DLD1 (cell line): ENCODE measurements around the gene APBA1.
"Not testable (repeated sequence)": the region's sequence is repeated elsewhere in the genome, so short reads cannot be mapped to it uniquely, and the experiment has no call there.

Experiments
- in situ Hi-C: cut with HindIII; loops from 2 replicates; pipeline ENCODE4 v1.10.0; 2017; ENCODE audit warnings: low sequenced_read_pairs

Gene APBA1

DNA sequence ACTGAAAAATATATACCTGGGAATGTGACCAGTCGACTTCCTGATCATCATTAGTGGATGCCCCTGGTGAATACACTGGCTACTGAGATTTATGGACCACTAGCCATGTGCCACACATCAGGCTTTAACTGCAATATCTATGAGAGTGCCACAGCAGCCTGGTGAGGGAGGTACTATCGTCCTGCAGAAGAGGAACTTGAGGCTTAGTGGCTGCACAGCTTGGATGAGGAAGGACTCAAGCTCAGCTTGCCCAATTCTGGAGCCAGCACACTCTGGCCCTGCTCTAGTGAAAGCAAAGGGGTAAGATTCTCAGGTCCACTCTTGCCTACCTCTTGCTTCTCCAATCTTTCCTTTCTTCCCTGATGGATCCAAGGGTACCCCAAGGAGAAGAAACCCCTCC, 217.8 kb downstream of the APBA1 start:
- in situ Hi-C loops: no loop called here

DNA sequence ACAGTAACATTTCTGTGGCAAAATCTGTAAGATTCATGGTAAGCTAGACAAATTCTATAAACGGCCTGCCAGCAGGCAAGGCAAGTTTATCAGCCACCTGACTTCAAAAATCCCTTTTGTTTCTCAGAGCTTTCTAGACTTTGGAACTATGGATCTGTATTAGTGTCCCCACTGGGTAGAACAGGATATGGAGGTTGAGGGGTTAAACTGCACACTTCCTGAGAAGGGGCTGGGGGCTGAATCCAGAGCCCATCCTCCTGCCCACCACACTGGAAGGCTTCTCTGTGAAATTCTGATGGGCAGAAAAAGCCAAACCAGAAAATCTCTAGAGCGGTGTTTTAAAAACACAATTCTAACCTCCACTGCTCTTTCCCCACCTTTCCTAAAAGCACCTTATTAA, 218.4 kb downstream of the APBA1 start:
- in situ Hi-C loops: no loop called here

DNA sequence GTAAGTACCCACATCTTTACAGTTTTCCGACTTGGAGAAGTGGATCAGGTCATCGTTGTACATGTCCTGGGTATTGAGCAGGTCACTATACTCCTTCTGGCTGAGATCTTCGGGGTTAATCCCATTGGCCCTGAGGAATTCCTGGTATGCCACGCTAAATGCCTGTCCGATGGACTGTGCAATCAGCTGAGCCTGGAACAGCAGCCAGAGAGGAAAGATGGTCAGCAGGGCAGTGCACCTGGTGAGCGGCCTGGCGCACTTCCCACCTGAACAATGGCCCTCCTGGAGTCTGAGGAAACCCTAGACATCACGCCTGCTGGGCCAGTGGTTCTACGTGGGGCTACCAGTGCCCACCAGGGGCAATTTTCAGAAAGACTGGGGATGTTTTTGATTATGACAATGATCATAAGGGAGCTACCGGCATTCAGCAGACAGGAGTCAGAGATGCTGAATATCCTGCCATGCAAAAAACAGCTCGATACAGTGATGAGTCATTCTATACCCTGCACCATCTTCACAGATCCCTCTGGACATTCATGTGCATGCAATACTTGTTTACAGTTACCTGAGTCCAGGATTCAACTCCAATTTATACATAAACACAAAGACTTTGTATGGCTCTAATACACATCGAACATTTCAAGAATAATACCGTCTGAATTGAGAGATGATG, 219.9 kb downstream of the APBA1 start:
- in situ Hi-C loops: no loop called here

DNA sequence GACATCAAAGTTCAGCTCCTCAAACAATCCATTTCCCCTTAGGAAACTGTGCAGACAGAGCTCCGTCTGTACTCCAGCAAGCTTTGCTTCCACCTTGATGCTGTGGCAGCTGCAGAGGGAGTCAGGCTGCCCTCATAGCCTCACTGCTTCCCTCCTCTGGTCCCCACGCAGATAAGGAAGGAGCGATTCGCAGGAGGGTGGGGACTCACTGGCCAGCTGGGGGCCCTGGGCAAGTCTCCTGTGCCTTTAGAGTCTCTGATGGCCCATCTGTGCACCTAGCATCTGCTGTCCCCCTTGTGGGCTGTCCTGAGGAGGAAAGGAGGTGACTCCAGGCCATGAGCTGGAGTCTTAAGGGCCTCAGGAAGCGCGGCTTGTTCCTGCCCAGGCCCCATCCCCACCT, 225.7 kb downstream of the APBA1 start:
- in situ Hi-C loops: no loop called here

DNA sequence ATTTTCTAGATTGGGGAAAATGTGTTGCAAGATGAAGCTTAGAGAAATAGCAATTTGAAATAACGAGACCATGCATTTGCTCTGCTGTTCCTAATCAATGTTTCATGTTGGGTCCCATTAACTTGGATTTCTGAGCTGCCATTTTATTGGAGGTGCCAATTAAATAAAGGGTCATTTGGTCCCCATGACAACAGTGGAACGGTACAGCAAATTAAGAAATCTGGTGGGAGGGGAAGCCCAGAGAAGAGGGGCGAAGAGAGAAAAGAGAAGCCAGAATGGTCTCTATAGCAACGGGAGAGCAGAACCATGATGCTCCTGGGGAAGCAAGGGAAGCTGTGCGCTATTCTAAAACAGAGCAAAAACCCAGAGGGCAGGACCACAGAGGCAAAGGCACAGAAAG, 226.9 kb downstream of the APBA1 start:
- in situ Hi-C loops: no loop called here

DNA sequence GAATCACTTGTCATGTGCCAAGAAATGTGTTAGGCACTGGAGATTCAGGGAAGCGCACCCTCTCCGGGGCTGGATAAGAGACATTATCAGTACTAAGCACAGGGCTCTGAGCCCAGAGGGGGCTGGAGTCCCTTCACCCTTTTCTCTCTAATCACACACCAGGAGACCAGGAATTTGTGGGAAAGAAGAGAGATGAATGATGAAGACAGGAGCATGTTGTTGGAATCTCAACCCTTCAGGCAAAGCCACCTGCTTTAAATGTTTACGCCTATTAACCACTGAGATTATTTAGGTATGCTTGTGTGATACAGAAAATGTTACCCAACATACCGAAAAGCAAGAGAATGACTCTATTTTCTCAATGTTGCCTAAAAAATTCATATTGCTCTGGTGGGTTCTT, 227.4 kb downstream of the APBA1 start:
- in situ Hi-C loops: no loop called here

DNA sequence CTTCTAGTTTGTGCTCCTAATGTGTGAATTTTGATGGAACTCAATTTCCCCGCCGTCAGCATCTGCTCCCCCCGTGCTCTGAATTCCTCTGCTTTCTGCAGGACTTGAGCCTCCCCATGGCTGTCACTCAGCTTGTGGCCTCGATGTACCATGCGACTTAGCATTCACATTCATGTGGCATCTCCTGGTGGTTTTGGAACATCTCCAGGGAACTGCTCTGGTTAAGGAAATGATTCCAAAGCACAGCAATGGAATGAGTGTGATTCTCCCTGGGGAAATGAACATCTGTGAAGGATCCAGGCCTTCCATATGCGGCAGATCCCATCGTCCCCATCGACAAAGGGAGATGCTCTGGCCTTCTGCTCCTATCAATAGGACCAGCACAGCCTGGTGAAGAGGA, 228.2 kb downstream of the APBA1 start:
- in situ Hi-C loops: no loop called here

DNA sequence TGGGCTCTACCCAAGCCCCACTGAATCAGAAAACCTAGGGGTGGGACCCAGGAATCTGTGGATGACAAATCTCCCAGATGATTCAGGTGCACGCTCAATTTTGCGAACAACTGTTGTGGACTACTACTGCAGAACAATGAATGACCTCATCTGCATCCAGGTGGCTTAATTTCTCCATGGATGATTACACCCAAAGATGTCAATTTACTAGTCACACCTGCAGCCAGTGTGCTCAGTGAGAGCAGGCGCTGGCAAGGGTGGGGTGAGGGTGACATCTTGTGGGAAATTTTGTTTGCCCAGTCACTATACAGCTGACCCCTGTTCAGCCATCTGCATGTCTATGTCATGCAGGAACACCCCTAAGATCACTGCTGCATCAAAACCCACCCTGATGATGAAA, 229.0 kb downstream of the APBA1 start:
- in situ Hi-C loops: no loop called here

DNA sequence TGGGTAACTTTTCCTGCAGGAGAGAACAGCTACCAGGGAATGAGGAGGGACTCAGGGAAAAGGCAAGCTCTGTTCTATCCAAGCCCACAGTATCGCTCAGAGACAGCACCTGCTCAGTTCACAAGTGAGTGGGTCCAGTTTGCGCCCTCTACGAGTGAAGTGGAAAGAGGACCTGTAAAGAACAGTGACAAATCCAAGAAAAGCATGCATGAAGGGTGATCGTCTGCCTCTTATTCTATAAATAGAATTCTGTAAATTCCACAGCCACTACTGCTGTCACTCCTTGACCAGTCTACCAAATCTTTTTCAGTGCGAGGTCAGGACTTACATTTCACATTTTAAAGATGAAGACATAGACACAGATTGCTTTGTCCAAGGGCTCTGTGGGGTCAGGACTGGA, 229.7 kb downstream of the APBA1 start:
- in situ Hi-C loops: no loop called here

DNA sequence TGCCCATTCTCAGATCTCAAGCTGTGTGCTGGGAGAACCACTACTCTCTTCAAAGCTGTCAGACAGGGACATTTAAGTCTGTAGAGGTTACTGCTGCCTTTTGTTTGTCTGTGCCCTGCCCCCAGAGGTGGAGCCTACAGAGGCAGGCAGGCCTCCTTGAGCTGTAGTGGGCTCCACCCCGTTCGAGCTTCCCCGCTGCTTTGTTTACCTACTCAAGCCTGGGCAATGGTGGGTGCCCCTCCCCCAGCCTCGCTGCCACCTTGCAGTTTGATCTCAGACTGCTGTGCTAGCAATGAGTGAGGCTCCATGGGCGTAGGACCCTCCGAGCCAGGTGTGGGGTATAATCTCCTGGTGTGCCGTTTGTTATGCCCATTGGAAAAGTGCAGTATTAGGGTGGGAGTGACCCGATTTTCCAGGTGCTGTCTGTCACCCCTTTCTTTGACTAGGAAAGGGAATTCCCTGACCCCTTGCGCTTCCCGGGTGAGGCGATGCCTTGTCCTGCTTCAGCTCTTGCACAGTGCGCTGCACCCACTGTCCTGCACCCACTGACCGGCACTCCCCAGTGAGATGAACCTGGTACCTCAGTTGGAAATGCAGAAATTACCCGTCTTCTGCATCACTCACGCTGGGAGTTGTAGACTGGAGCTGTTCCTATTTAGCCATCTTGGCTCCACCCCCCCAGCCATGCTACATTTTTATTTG, 231.8 kb downstream of the APBA1 start:
- in situ Hi-C loops: not testable (repeated sequence)

DNA sequence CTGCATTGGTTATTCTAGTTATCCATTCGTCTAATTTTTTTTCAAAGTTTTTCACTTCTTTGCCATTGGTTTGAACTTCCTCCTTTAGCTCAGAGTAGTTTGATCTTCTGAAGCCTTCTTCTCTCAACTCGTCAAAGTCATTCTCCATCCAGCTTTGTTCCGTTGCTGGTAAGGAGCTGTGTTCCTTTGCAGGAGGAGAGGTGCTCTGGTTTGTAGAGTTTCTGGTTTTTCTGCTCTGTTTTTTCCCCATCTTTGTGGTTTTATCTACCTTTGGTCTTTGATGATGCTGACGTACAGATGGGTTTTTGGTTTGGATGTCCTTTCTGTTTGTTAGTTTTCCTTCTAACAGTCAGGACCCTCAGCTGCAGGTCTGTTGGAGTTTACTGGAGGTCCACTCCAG, 232.5 kb downstream of the APBA1 start:
- in situ Hi-C loops: not testable (repeated sequence)

DNA sequence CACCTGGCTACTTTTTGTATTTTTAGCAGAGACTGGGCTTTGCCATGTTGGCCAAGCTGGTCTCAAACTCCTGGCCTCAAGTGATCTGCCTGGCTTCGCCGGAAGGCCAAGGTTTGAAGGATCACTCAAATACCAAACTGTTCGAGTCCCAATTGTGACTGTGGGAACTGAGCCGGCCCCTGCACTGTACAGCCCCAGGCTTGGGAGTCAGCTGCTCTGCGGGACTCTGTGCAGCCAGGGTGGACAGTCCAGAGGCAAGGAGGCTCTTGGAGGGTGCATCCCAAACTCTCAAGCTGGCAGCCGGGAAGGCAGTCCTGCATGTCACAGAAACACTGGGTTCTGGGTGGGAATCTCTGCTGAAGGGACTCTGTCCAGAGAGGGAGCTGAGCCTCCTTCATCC, 238.2 kb downstream of the APBA1 start:
- in situ Hi-C loops: no loop called here

DNA sequence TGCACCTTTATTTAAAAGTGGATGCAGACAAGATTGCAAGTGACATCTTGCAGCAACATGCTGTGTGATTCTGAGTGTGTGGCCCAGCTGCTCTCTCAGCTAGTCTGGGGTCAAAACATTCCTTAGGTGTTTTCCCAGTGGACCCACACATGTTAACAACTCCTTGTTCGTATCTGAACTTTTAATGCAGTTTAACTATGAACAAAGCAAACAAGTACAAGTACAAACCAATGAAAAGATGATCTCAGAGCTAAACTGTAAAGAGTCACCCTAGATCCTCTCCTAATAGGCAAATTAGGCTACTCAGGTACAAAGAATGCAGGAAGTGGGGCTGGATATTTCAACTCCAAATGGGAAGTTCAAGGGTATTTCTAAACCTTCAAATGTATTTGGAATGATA, 238.8 kb downstream of the APBA1 start:
- in situ Hi-C loops: no loop called here

DNA sequence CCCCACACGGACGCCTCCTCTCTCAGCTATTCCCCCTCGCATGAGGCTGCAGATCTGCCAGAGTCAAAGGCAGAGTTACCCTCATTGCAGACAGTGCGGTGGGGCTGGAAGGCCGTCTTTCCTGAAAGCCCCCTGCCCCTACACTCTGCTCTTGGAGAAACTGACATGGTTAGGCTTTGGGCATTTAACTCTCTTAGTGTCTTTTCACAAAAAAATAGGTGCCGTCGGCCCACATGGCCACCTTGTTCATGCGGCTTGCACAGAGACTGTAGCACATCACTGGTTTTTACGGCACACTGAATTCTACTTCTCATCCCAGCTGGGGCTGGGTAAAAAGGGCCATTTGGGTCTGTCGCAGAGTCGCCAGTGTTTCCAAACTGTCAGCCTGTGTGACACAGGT, 239.5 kb downstream of the APBA1 start:
- in situ Hi-C loops: no loop called here

DNA sequence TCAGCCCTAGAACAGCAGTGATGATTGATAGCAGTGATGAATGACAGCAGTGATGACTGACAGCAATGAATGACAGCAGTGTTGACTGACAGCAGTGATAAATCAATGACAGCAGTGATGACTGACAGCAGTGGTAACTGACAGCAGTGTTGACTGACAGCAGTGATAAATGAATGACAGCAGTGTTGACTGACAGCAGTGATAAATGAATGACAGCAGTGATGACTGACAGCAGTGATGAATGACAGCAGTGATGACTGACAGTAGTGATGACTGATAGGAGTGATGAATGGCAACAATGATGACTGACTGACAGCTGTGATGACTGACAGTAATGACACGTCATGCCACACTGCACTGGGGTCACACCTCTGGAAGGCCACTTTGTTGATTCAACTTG, 240.4 kb downstream of the APBA1 start:
- in situ Hi-C loops: no loop called here

DNA sequence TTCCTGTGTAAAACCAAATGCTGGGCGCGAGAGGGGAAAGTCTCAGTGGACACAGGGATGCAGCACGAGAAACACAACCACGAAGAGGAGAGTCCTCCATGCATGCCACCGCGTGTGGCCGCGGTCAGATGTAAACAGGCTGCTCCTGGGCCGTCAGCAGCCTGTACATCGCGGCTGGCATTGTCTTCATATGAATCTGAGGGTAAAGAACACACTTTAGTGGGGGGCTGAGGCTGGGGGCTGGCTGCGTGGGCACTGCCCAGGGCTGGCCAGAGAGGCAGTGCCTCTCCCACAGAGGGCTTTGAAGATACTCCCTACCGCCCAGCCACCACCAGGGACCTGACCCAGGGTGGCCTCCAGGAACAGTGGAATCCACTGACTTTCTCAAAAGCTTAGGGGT, 241.0 kb downstream of the APBA1 start:
- in situ Hi-C loops: no loop called here

DNA sequence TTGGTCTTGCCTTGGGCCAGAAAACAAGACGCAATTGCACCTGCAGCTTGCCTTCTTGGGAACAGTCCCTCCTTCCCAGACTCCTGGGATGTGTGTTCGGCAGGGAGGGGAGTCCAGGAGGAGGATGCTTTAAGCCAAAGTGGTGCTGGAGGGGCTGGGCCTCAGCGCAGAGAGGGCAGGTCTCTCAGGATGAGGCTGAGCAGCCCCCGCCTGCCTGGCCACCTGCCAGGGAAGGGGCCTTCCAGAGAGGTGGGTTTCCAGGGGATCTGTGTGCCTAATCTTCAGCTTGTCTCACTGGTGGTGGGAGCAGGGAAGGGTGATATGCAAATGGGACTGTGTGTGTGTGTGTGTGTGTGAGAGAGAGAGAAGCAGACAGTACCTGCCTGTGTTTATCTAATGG, 242.0 kb downstream of the APBA1 start:
- in situ Hi-C loops: no loop called here

DNA sequence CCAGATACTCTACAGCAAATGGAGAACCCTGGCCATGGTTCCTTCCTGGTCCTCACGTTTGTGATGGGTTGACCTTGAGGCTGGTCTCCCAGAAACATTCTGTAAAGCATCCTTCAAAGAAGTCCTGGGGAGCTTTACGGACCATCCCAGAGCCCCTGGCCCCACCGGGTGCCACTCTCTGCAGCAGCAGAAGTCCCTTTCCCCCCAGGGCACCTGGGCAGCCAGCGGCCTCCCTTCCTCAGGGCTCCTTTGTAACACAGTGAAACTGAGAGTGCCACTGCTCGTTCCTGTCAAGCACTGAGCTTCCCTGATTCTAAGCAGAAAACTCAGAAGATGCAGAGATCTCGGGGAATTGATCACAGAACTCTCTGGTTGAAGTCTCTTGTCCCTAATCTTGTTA, 242.9 kb downstream of the APBA1 start:
- in situ Hi-C loops: loop anchor here (10.0 kb wide), 1 partner anchor 486 kb away; no protein-coding TSS in a partner anchor

DNA sequence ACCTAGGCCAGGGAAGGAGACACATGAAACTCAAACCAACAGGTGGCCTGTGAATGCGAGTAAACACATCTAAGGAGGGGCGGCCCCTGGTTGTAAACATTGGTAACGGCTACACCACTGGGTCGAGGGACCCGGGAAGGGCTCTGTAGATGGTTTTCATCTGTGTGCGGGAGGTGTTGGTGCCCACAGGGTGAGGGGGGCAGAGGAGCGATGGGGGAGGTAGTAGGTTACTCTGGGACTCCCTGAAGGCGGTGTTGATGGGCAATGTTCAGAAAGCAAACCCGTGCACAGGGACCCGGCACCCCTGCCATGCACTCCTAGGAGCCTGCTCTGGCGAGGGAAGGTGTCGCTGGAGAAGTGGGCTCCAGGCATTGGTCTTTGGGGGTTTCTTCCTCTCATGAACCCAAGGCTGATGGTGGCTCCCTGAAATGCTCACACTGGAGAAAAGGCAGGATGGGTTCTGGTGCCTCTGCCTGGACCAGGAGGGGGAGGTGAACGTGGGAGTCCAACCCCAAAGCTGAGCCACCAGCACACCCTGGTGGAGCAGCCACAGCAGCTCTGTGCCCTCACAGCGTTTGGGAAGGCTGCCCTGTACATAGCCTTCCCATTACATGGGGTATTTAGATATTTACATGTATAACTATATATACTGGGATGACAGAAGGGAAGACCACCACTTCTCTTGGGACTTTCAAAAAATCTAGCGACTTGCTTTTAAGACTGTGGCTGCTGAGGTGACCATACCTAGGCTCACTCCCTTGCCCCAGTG, 244.0 kb downstream of the APBA1 start:
- in situ Hi-C loops: loop anchor here (10.0 kb wide), 1 partner anchor 487 kb away; no protein-coding TSS in a partner anchor

DNA sequence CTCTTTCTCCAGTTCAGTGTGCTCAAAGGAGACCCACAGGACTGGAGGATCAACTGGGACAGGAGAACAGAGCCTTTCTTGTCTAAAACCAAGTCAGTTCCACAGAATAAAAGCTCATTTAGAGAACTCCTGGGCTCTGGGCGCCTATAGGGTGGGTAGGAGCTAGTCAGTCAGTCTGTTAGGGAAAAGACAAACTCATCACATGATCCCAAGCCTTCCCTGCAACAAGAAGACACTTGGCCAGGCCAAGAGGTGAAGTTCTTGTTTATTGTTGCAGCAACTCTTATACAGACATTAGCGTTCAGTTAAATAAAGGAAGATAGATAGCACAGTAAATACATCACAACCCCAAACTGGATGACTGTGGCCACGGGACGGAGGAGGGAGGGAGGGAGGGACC, 244.9 kb downstream of the APBA1 start:
- in situ Hi-C loops: loop anchor here (10.0 kb wide), 1 partner anchor 488 kb away; no protein-coding TSS in a partner anchor

DNA sequence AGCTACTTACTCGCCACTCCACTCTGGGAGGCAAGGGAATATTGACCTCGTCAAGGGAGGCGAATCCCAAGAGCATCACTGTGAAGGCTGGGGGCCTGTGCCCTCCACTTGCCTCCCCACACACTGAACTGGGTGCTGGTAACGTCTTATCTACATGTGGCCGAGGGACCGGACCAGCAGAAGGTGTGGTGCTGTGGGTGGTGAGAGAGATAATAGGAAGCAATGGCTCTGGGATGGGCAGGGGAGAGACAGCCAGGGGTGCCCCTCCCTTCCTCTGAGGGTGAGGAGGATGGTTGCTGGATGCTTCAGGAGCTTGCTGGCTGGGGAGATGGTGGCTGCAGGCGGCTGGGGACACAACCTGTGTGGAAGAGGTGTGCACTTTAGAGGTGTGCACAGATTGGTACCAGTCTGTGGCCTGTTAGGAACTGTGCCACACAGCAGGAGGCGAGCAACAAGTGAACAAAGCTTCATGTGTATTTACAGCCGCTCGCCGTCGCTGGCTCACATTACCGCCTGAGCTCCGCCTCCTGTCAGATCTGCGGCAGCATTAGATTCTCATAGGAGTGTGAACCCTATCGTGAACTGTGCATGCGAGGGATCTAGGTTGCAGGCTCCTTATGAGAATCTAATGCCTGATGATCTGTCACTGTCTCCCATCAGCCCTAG, 246.9 kb downstream of the APBA1 start:
- in situ Hi-C loops: loop anchor here (10.0 kb wide), 1 partner anchor 490 kb away; no protein-coding TSS in a partner anchor
